OCI-LY1 (cell line): ENCODE data around the gene ZNF267.

Experiments used
- EZH2 ChIP-seq: fragments of 200-600 bp; sonication (generic), shearing (Covaris generic); IDR thresholded peaks from 2 replicates; pipeline ENCODE4 v1.8.0; 2017; ENCODE audit warnings: borderline replicate concordance, mixed run types, mild to moderate bottlenecking, antibody characterized with exemption, low read length, moderate library complexity, mixed read lengths
- TF ChIP-seq, protein P1 (sequence below): fragments of 200-600 bp; sonication (generic), shearing (Covaris generic); IDR thresholded peaks from 2 replicates; pipeline ENCODE4 v1.5.1; 2017; ENCODE audit warnings: mild to moderate bottlenecking, antibody characterized with exemption, low read length, moderate library complexity, mixed read lengths

DNA sequence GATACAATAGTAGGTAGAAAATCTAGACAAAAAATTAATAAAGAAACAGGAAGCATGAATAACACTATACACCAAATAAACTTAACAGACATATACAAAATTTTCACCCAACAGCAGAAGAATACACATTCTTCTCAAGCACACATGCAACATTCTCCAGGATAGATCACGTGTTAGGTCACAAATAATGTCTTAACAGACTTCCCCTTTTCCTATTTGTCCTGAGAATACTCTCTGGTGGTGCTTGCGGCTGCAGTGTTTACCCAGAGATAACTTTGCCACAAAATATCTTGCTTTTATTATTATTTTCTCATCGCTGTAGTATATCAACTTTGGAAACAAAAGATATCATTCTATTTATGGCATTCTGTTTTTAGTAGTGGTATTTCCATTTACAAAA is 40.6 kb upstream of the ZNF267 start:
- TF ChIP-seq, protein P1, sequence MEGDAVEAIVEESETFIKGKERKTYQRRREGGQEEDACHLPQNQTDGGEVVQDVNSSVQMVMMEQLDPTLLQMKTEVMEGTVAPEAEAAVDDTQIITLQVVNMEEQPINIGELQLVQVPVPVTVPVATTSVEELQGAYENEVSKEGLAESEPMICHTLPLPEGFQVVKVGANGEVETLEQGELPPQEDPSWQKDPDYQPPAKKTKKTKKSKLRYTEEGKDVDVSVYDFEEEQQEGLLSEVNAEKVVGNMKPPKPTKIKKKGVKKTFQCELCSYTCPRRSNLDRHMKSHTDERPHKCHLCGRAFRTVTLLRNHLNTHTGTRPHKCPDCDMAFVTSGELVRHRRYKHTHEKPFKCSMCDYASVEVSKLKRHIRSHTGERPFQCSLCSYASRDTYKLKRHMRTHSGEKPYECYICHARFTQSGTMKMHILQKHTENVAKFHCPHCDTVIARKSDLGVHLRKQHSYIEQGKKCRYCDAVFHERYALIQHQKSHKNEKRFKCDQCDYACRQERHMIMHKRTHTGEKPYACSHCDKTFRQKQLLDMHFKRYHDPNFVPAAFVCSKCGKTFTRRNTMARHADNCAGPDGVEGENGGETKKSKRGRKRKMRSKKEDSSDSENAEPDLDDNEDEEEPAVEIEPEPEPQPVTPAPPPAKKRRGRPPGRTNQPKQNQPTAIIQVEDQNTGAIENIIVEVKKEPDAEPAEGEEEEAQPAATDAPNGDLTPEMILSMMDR = no peak
- TF ChIP-seq EZH2 = no peak
